GM12801 (cell line): ENCODE results near the gene NBAS.

Source experiments
- TF ChIP-seq, protein P1 (sequence below): IDR thresholded peaks from one replicate; pipeline ENCODE4 v1.5.1; 2011; ENCODE audit warnings: control low read depth; ENCODE audit not compliant: insufficient read length; ENCODE audit errors: extremely low read depth

NBAS gene

DNA sequence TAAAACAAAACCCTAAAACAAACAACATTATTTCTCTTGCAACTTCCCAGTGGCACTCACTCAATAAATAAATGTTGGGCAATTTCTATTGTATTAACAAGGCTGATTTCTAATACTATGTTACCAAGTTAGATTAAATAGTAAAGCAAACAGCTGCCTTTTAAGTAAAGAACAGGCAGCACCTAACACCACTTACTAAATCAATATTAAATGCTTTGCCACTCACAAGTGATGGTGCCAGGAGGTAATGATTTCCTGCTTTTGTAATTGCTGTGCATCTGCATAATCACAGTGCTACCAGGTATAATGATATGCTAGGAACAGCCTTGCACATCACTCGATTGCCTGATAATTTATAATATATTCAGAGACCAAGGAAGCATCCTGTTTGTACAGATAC, 276.5 kb downstream of the NBAS start:
- TF ChIP-seq, protein P1, sequence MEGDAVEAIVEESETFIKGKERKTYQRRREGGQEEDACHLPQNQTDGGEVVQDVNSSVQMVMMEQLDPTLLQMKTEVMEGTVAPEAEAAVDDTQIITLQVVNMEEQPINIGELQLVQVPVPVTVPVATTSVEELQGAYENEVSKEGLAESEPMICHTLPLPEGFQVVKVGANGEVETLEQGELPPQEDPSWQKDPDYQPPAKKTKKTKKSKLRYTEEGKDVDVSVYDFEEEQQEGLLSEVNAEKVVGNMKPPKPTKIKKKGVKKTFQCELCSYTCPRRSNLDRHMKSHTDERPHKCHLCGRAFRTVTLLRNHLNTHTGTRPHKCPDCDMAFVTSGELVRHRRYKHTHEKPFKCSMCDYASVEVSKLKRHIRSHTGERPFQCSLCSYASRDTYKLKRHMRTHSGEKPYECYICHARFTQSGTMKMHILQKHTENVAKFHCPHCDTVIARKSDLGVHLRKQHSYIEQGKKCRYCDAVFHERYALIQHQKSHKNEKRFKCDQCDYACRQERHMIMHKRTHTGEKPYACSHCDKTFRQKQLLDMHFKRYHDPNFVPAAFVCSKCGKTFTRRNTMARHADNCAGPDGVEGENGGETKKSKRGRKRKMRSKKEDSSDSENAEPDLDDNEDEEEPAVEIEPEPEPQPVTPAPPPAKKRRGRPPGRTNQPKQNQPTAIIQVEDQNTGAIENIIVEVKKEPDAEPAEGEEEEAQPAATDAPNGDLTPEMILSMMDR: no peak

DNA sequence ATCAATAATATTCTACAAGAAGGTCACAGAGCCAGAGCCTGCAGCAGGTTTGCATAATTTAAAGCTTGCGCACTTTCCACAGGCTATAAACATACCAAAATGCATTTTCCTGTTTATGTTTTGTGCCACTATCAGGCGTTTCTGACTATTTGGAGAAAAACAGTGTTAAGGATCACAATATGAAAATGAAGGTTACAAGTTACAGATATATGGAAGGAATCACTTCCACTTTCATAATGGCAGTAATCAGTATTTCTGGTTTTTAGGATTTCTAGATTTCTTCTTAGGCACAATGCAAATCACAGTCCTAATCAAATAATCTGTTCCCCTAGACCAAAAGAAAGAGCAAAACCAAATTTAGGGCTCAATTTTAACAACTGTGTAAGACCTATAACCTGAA, 279.5 kb downstream of the NBAS start:
- TF ChIP-seq, protein P1: no peak

DNA sequence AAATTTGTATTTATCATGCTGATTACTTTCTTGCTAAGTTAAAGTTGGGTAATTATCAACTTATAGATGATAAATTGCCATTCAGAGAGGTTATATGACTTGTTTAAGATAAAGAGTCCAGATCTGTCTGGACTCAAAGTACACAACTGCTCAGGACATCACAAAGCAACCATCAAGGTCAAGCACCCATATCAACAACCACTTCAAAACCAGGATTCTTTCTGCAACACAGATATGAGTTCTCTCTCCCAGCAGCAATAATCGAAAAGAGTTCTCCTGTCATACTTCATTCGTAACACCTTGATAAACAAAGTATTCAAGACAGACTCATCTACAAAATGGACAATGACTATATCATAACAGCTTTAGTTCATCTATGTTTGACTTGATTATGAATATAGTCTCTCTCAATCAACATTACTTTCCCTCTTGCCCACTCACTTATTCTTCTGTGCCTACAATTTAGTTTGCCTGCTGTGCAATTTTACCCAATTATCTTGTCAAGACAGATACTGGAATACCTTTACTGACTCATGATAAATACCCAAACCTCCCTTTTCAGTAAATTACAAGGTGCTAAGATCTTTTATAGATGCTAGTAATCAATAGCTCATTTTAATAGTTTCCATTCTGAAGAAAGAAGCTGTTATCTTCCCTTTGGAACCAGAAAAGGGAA, 281.8 kb downstream of the NBAS start:
- TF ChIP-seq, protein P1: no peak

DNA sequence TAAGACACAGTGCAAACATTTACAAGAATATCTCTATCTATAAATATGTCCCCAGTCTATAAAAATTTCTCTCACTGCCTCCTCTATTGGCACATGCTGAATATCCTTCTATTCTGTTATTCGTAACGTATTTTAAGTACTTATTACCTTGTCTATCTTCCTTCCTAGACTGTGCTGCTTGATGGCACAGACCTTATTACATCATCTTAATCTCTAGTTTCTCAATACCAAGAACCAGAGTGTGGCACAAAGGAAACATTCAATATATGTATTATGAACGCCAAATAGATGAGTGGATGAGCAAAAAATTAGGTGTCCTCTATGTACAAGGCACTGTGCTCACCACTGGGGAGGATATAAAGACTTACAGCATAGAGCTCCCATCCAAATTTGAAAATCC, 282.8 kb downstream of the NBAS start:
- TF ChIP-seq, protein P1: no peak

DNA sequence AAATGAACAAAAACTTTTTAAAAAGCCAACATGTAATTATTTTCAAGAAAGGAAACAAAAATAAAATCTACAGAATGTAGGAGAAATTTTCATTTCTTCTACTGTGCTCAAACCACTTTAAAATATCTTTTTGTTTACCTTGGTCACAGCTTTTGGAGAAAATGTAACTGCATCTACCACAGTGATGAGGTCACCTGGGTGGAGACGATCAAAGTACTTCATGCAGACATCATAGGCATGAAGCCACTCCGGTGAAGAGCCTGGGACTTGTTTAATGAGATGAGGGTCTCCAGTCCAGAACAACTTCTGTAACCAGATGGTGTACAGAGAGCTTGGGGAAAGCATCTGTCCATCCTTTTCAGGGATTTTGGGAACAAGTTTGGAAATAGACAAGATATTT, 285.8 kb downstream of the NBAS start:
- TF ChIP-seq, protein P1: no peak

DNA sequence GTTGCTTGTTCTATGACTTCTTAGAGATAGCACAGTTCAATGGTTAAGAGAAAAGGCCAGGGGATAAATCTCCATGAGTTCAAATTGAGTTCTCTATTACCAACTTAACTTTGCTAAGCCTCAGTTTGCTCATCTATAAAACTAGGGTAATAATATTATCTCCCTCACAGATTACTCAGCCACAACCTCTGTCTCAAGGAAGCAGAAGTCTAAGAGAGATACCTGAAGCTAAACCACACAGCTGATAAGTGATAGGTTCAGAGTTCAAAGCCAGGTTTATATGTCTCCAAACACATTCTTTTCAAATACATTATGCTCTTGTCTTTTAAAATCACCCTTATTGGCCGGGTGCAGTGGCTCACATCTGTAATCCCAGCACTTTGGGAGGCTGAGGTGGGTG, 287.7 kb downstream of the NBAS start:
- TF ChIP-seq, protein P1: no peak

DNA sequence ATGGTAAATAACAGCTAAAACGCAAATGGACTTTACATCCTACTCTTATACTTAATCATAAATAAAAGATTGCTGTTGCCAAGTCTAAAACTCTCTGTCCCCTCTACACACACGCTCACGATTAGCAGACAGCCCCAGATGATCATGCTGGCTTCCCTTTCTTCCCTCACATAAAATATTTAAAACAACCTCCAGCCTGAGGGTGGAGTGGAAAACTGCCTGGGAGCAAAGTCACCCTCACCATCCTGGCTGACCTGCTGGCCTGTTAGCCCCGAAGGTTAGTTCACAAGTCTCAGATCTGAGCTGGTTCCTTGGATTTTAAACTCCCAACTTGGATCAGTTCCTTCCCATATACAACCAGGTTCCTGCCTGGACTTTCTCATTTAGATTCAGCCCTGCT, 288.2 kb downstream of the NBAS start:
- TF ChIP-seq, protein P1: no peak
